HG03432 (cell line): Measurements from ENCODE around the gene MVB12B.

Source experiments
- ATAC-seq: cut with Tn5 transposase; IDR thresholded peaks from one replicate; pipeline ENCODE4 v1.9.1; 2021; ENCODE audit warnings: mild to moderate bottlenecking, moderate library complexity; ENCODE audit not compliant: unreplicated experiment

MVB12B gene

GRCh38 chr9:126401581-126401980 is 75.0 kb downstream of the MVB12B start:
- no peak for ATAC-seq

GRCh38 chr9:126403397-126403796 is 76.8 kb downstream of the MVB12B start:
- no peak for ATAC-seq

GRCh38 chr9:126404459-126404858 is 77.8 kb downstream of the MVB12B start:
- ATAC-seq, result no peak

GRCh38 chr9:126406075-126406667 is 79.5 kb downstream of the MVB12B start:
- no peak for ATAC-seq

- no peak for ATAC-seq
Observed at GRCh38 chr9:126407114-126407870, 80.7 kb downstream of the MVB12B start.

- no peak for ATAC-seq
Observed at GRCh38 chr9:126408004-126408403, 81.4 kb downstream of the MVB12B start.

GRCh38 chr9:126410229-126410628 is 83.6 kb downstream of the MVB12B start:
- ATAC-seq, result no peak

GRCh38 chr9:126411225-126411947 is 84.8 kb downstream of the MVB12B start:
- peak; percentile 79 for ATAC-seq

- peak; percentile 12 for ATAC-seq
Observed at GRCh38 chr9:126411948-126412284, 85.3 kb downstream of the MVB12B start.

- no peak for ATAC-seq
Observed at GRCh38 chr9:126412905-126413304, 86.3 kb downstream of the MVB12B start.

- ATAC-seq, result no peak
Observed at GRCh38 chr9:126413391-126414068, 86.9 kb downstream of the MVB12B start.

- no peak for ATAC-seq
Observed at GRCh38 chr9:126415741-126416370, 89.2 kb downstream of the MVB12B start.

GRCh38 chr9:126417043-126417442 is 90.4 kb downstream of the MVB12B start:
- no peak for ATAC-seq

- ATAC-seq, result no peak
Observed at GRCh38 chr9:126417684-126418083, 91.1 kb downstream of the MVB12B start.

- ATAC-seq, result no peak
Observed at GRCh38 chr9:126418608-126419007, 92.0 kb downstream of the MVB12B start.

- ATAC-seq, result no peak
Observed at GRCh38 chr9:126419475-126419874, 92.8 kb downstream of the MVB12B start.

- no peak for ATAC-seq
Observed at GRCh38 chr9:126420135-126420534, 93.5 kb downstream of the MVB12B start.

- ATAC-seq, result no peak
Observed at GRCh38 chr9:126420643-126421564, 94.3 kb downstream of the MVB12B start.

- no peak for ATAC-seq
Observed at GRCh38 chr9:126421567-126422428, 95.2 kb downstream of the MVB12B start.
